ENCODE data around the gene FGF21. TPM values are rescaled to one million over a fixed set of nuclear protein-coding genes. Genes with fewer than 3 reads are reported as not detected.

The FGF21 gene
- total RNA-seq, 1 experiment from 2014 or later, result 0.35 TPM

- DNase-seq, result peak; percentile 97
- peaks cover 21% of the 10 kb centered on the region for H3K27me3 ChIP-seq (ENCODE audit: control insufficient read depth, insufficient read depth, low read length)
- peak overlapping the region; percentile 26 for H3K4me3 ChIP-seq (ENCODE audit: insufficient read depth, low read depth, low read length)
- no peaks in the 10 kb centered on the region for H3K36me3 ChIP-seq (replicated peaks; ENCODE audit: control insufficient read depth, insufficient read depth, low read length)
These were observed 14.0 kb upstream of the FGF21 start for GRCh38 chr19:48741129-48741999.

DNA sequence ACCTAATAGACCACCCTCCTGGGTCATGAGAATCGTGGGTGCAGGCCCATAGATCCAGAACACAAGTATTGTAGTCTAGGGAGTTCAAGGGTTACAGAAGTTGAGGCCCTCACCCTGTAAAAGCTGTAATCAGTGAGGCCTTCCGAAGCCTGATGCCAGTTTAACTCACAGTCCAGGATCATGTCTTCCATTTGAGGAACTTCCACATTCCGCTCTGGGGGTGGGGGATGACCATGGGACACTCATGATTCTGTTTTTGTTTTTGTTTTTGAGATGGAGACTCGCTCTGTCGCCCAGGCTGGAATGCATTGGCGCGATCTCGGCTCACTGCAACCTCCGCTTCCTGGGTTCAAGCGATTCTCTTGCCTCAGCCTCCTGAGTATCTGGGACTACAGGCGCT lies 13.2 kb upstream of the FGF21 start:
- no peaks in the 10 kb centered on the region for H3K36me3 ChIP-seq (replicated peaks; ENCODE audit: control insufficient read depth, insufficient read depth, low read length)
- H3K27me3 ChIP-seq (ENCODE audit: control insufficient read depth, insufficient read depth, low read length), result peaks cover 21% of the 10 kb centered on the region
- no peak for DNase-seq
- H3K4me3 ChIP-seq (ENCODE audit: insufficient read depth, low read depth, low read length), result no peak overlapping the region

DNA sequence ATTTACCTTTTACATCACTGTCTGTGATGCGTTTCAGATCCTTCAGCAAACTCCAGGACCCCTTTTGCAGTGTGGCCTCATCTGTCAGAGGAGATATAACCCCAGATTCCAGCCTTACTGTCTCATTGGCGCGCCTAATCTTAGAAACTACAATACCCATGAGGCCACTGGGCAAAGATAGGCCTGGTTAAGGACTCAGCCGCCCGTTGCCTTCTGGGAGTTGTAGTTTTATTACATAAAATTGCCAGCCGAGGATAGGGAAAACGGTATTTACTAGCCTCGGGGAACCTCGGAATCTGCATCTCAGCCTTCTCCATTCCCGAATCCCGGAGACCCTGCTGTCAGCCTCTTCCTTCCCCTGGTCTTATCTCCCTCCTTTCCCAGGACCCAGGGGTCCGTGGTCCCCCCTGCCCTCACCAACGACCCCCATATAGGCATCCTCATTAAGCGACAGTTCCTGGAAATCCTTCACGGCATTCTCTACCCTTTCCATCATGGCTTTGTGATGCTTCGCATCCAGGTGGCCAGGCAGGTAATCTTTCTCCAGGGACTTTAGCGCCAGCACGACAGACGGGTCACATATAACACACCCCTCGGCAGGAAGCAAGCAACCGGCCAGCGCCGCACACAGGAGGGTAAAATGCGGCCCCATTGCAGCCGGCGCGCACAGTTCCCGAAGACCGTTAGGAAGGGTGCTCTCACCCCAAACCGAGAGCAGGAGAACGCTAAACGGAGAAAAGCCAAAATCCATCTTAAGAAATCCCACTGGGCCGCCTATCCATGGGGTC lies 9.9 kb upstream of the FGF21 start:
- DNase-seq, result peak; percentile 82
- H3K4me3 ChIP-seq (ENCODE audit: insufficient read depth, low read depth, low read length), result peak overlapping the region; percentile 19; the same call in 1 of the 2 replicates
- H3K27me3 ChIP-seq (ENCODE audit: control insufficient read depth, insufficient read depth, low read length), result peaks cover 6% of the 10 kb centered on the region; the same call in 1 of the 2 replicates
- peaks cover 13% of the 10 kb centered on the region for H3K36me3 ChIP-seq (replicated peaks; ENCODE audit: control insufficient read depth, insufficient read depth, low read length)

DNA sequence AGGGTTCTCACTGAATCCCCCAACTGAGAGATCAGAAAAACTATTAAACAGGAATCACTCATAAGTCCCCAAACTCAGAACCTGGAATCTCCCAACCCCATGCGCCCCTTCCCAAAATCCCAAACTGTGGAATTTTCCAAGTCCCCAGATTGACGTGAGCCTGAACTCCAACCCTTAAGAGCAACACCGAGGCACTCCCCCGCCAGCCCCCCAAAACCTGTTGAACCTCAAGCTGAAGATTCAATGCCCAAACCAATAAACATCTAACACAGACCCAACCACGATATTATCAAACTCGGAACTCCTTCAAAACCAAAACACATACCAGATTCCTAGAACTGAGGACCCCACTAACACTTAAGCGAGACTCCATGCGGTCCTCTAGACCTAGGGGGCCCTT lies 9.2 kb upstream of the FGF21 start:
- H3K36me3 ChIP-seq (replicated peaks; ENCODE audit: control insufficient read depth, insufficient read depth, low read length), result peaks cover 17% of the 10 kb centered on the region
- H3K4me3 ChIP-seq (ENCODE audit: insufficient read depth, low read depth, low read length), result peak overlapping the region; percentile 64; the same call in 1 of the 2 replicates

DNA sequence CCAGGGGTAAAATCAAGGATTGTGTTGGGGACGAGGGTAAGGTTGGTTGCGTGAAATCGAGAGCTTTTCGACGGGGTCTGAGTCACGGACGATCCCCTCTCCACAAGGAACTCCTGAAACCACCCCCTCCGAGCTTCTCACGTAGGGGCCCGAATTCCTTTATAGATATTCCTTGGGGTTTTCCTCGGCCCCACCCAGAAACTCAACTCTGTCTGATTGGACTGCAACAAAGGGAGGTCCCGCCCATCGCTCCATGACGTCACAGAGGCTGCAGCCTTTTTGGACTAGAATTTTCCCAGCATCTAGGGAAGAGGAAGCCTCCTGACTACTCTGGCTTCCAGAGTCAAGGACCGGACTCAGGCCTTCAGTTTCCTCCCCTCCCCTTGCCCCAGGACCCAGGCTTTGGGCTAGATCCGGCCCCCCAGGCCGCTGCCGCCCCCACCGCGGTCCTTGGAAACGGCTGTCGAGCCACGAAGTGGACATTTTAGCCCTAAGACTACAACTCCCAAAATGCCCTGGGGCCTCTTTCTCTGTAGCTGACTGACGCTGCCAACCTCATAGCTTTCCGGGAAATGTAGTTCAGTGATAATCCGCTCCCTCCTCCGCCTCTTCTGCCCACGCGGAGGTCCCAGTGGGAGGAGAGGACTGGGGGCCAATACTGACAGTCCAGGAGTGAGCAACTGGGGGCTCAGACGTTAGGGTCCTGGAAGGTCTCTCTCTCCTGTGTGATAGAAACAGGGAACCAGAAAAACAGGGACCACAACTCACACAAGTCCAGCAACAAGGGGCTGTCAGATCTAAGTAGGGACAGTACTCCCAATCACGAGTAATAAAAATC lies 8.4 kb upstream of the FGF21 start, which contains the start of gene IZUMO1:
Gene IZUMO1 (minus strand): TSS at position 172 of the 838 bp plus-strand sequence. CDS start 1,050 bp downstream, outside the sequence.
- Histone ChIP-seq H3K27me3 (ENCODE audit: control insufficient read depth, insufficient read depth, low read length) (no peaks in the 10 kb centered on the region; the same call in 1 of the 2 replicates), H3K36me3 (replicated peaks; ENCODE audit: control insufficient read depth, insufficient read depth, low read length) (peaks cover 17% of the 10 kb centered on the region), H3K4me3 (ENCODE audit: insufficient read depth, low read depth, low read length) (peak within 1 kb of the TSS; percentile 64)
- DNase-seq, result peak; percentile 93

More for the DNA sequence above, 9.2 kb upstream of the FGF21 start:
- no peaks in the 10 kb centered on the region; the same call in 1 of the 2 replicates for H3K27me3 ChIP-seq (ENCODE audit: control insufficient read depth, insufficient read depth, low read length)
- DNase-seq, result no peak

- H3K27me3 ChIP-seq (ENCODE audit: control insufficient read depth, insufficient read depth, low read length), result peaks cover 8% of the 10 kb centered on the region; the same call in 1 of the 2 replicates
- DNase-seq, result no peak
- peaks cover 17% of the 10 kb centered on the region for H3K36me3 ChIP-seq (replicated peaks; ENCODE audit: control insufficient read depth, insufficient read depth, low read length)
- H3K4me3 ChIP-seq (ENCODE audit: insufficient read depth, low read depth, low read length), result no peak overlapping the region
These were observed 5.6 kb upstream of the FGF21 start for GRCh38 chr19:48749571-48750198.

DNA sequence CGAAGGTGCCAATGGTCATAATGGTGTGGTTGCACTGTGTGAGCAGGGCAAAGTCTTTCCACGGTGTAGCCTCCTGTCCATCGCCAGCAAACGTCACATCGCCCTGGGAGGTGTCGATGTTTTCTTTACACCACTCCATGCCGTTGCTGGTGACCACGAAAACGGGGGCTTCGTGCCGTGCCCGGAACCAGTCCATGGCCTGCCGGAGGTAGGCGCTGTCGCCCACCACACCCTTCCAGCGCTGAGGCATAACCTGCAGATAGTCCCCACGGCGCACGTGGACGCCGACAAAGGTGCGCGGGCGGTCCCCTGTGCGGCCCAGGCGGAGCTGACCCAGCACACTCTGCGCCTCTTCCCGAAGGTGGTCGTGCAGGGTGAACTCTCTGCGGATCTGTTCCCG lies 5.0 kb upstream of the FGF21 start:
- peaks cover 17% of the 10 kb centered on the region for H3K36me3 ChIP-seq (replicated peaks; ENCODE audit: control insufficient read depth, insufficient read depth, low read length)
- peaks cover 8% of the 10 kb centered on the region; the same call in 1 of the 2 replicates for H3K27me3 ChIP-seq (ENCODE audit: control insufficient read depth, insufficient read depth, low read length)
- no peak overlapping the region for H3K4me3 ChIP-seq (ENCODE audit: insufficient read depth, low read depth, low read length)
- no peak for DNase-seq

GRCh38 chr19:48750771-48751504 lies 4.4 kb upstream of the FGF21 start:
- no peak for DNase-seq
- Histone ChIP-seq H3K36me3 (replicated peaks; ENCODE audit: control insufficient read depth, insufficient read depth, low read length) (peaks cover 17% of the 10 kb centered on the region), H3K4me3 (ENCODE audit: insufficient read depth, low read depth, low read length) (no peak overlapping the region), H3K27me3 (ENCODE audit: control insufficient read depth, insufficient read depth, low read length) (peaks cover 8% of the 10 kb centered on the region; the same call in 1 of the 2 replicates)

DNA sequence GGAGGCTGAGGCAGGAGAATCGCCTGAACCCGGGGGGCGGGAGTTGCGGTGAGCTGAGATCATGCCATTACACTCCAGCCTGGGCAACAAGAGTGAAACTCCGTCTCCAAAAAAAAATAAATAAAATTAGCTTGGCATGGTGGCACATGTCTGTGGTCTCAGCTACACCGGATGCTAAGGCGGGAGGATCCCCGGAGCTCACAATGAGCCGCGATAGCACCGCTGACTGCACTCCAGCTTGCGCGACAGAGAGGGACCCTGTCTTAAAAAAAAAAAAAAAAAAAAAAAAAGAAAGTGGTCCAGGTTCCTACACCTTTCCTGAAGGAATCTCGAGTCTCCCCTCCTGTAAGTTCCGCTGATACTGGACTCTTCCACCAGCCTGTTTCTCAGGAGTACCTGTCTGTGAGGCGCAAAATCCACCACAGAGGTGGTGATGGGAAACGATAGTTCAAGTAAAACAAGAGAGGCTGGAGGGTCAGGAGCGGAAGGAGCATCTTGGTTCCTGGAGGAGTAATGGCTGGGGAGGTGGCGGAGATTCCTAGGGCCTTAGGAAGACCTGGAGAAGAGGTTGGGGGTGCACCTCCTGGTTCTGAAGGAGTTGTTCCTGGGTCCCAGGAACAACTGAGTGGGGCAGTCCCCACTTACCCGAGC lies 3.4 kb upstream of the FGF21 start:
- no peak for DNase-seq
- peaks cover 8% of the 10 kb centered on the region; the same call in 1 of the 2 replicates for H3K27me3 ChIP-seq (ENCODE audit: control insufficient read depth, insufficient read depth, low read length)
- H3K4me3 ChIP-seq (ENCODE audit: insufficient read depth, low read depth, low read length), result peak overlapping the region; percentile 76
- peaks cover 17% of the 10 kb centered on the region for H3K36me3 ChIP-seq (replicated peaks; ENCODE audit: control insufficient read depth, insufficient read depth, low read length)

DNA sequence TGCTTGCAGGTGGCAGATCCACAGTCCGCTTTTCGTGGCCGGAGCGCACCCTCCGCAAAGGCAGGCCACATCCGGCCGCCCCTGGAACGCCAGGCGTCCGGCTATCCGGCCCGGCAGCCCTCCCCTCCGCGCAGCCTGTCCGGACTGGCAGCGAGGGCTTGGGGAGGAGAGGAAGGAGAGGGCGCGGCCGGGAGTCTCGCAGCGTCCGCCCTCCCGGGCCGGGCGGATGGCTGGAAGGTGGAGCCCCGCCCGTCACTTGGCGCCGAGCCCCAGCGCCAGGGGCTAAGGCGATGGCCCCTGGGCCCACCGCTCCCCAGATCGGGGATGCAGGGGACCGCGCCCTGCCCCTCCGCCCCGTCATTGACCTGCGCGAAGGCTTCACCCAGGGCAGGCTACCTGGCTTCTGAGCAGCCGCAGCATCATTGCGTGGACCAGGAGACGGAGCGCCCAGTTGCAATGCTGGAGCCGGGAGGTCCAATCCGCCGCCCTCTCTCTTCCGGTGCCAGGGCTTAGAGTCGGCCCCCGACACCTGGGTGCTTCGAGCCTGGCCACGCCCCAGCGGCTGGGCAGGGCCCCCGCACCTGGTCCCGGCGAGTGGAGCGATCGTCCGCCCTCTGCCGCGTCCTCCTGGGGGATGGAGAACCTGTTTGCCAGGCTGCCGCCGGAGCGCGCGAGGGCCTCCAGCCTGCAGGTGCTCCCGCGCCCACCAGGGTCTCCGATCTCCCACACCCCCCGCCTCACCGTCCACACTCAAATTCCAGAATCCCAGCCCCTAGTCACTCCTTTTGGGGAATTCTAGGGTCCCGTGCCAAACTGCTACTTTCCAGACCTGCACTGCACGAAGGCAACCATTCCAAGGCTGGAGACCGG lies 2.6 kb upstream of the FGF21 start, which contains the start of gene FUT1:
Gene FUT1 (minus strand): TSS at position 146 of the 870 bp plus-strand sequence. CDS start 1,360 bp downstream, outside the sequence.
- H3K4me3 ChIP-seq (ENCODE audit: insufficient read depth, low read depth, low read length), result peak within 1 kb of the TSS; percentile 76
- peak; percentile 98 for DNase-seq
- peaks cover 8% of the 10 kb centered on the region; the same call in 1 of the 2 replicates for H3K27me3 ChIP-seq (ENCODE audit: control insufficient read depth, insufficient read depth, low read length)

DNA sequence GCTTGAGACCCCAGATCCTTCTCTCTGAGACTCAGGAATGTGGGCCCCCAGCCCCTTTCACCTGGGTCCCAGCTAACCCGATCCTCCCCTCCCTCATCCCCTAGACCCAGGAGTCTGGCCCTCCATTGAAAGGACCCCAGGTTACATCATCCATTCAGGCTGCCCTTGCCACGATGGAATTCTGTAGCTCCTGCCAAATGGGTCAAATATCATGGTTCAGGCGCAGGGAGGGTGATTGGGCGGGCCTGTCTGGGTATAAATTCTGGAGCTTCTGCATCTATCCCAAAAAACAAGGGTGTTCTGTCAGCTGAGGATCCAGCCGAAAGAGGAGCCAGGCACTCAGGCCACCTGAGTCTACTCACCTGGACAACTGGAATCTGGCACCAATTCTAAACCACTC lies 463 bp downstream of the FGF21 start:
- H3K4me3 ChIP-seq (ENCODE audit: insufficient read depth, low read depth, low read length), result no peak overlapping the region
- H3K36me3 ChIP-seq (replicated peaks; ENCODE audit: control insufficient read depth, insufficient read depth, low read length), result peaks cover 1% of the 10 kb centered on the region
- peaks cover 8% of the 10 kb centered on the region; the same call in 1 of the 2 replicates for H3K27me3 ChIP-seq (ENCODE audit: control insufficient read depth, insufficient read depth, low read length)
- no peak for DNase-seq

More for the DNA sequence above, 2.6 kb upstream of the FGF21 start, which contains the start of gene FUT1:
- H3K36me3 ChIP-seq (replicated peaks; ENCODE audit: control insufficient read depth, insufficient read depth, low read length), result peaks cover 17% of the 10 kb centered on the region

DNA sequence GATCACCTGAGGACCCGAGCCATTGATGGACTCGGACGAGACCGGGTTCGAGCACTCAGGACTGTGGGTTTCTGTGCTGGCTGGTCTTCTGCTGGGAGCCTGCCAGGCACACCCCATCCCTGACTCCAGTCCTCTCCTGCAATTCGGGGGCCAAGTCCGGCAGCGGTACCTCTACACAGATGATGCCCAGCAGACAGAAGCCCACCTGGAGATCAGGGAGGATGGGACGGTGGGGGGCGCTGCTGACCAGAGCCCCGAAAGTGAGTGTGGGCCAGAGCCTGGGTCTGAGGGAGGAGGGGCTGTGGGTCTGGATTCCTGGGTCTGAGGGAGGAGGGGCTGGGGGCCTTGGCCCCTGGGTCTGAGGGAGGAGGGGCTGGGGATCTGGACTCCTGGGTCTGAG lies 888 bp downstream of the FGF21 start:
- H3K27me3 ChIP-seq (ENCODE audit: control insufficient read depth, insufficient read depth, low read length), result peaks cover 8% of the 10 kb centered on the region; the same call in 1 of the 2 replicates
- H3K4me3 ChIP-seq (ENCODE audit: insufficient read depth, low read depth, low read length), result no peak overlapping the region
- H3K36me3 ChIP-seq (replicated peaks; ENCODE audit: control insufficient read depth, insufficient read depth, low read length), result no peaks in the 10 kb centered on the region; the same call in 1 of the 2 replicates
- peak; percentile 48 for DNase-seq

Measured in H7 (cell line).